NCI-H1694 (cell line): Measurements from ENCODE around the gene SCN2A.
"Not testable (repeated sequence)": the region's sequence is repeated elsewhere in the genome, so short reads cannot be mapped to it uniquely, and the experiment has no call there.

Source experiments
- DNase-seq: peaks from one replicate; lab custom pipeline; 2025; lab: John Stamatoyannopoulos, UW

The SCN2A gene

GRCh38 chr2:165328272-165328671, 89.1 kb downstream of the SCN2A start:
- no peak for DNase-seq

GRCh38 chr2:165344276-165344675, 105.1 kb downstream of the SCN2A start:
- DNase-seq: not testable (repeated sequence)

DNA sequence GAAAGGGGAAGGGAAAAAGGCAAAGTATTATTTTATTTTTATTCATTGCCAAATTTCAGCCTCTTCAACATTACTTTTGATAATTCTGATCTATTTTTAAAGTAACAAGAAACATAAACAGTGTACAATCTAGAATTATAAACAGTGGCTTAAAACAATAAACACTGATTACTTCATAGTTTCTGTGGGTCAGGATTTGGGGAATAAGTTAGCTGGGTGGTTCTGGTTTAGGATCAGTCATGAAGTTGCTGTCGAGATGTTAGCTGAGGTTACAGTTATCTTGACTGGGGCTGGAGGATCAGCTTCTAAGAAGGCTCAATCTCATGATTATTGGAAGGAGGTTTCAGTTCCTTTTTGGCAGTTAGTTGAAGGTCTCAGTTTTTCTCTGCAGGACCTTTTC, 109.2 kb downstream of the SCN2A start:
- DNase-seq: no peak

DNA sequence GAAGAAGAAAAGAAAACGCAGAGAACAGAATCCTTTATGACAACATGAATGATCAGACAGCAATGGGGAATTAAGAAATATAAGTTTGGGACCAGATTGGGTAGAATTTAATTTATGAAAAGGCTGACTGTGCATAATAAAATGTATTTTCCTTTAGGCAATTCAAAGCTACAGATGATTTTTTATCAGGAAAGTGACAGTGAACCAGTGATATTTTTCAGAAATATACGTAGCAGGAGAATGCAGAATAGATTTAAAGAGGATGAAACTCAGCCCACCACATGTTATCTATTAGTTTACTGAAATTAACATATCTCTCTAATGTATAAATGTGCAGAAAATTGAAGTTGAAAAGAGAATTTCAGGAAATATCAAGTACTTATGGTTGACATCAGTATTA, 110.0 kb downstream of the SCN2A start:
- DNase-seq: no peak

- DNase-seq: no peak
Observed at GRCh38 chr2:165357758-165358157, 118.5 kb downstream of the SCN2A start.

GRCh38 chr2:165361514-165361913, 122.3 kb downstream of the SCN2A start:
- no peak for DNase-seq

DNA sequence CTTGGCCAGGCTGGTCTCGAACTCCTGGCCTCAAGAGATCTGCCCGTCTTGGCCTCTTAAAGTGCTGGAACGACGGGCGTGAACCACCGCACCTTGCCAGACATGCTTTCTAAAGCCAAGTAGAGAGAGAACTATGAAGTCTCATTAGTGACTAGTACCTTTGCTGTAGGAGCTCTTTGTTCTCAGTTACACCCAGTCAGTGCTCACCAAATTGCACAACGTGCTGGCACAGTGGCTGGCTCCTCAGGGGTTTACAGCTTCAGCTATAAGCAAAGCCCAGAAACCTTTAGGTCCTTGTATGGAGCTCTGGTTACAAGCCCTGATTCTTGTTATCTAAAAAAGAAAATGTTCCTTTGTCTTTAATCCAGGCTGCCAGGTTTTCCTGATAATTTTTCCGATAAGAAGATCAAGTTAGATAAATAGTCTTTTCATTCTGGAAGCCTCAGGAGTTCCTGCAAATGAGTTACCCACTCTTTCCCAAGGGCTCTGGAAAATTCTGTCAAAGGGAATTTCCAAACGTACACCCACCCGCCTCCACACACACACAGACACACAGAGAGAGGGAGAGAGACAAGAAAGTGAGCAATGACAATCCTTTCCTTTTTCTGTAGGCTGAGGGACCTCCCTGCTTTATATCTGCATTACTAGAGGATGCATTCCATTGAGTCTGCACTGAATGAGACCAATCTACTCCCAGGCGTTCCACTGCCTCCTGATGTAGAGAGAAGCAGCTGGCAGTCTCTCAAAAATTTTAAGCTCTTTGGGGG, 130.1 kb downstream of the SCN2A start:
- DNase-seq: no peak

GRCh38 chr2:165369898-165370296, 130.7 kb downstream of the SCN2A start:
- no peak for DNase-seq

- DNase-seq: no peak
Observed at GRCh38 chr2:165371356-165371755, 132.1 kb downstream of the SCN2A start.

GRCh38 chr2:165373278-165374010, 134.2 kb downstream of the SCN2A start:
- DNase-seq: no peak

DNA sequence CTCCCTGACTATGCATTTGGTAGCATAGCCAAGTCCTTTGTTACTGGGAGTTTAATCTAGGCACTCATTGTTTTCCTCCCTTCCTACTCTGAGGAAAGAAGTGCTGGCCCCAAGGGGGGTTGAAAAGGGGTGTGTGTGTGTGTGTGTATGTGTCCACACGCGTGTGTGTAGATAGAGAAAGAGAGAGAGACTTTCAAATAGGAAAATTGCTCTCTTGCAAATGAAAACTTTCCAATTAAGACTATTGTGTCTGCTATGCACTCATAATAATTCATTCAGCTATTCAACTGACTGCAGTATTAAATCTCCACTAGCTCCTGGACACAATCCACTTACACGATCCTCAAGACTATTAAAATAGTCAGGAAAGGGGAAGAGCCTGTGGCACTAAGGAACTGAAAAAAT, 137.4 kb downstream of the SCN2A start:
- DNase-seq: no peak

DNA sequence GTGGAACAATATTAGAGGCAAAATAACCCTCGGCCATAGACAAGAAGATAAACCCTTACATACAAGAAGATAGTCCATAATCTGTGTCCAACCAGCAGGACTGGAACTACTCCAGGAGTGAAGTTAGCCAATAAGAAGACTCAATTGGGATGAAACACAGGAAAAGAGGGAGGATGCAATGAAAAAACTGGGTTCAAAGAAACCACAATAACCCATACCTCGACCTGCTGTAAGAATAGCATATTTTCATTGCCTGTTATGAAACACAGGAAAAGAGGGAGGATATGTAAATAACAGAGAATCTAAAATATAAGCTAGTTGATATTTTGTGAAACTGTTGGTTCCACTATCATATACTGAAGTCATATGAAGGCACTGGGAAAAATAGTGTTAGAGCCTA, 143.1 kb downstream of the SCN2A start:
- no peak for DNase-seq

DNA sequence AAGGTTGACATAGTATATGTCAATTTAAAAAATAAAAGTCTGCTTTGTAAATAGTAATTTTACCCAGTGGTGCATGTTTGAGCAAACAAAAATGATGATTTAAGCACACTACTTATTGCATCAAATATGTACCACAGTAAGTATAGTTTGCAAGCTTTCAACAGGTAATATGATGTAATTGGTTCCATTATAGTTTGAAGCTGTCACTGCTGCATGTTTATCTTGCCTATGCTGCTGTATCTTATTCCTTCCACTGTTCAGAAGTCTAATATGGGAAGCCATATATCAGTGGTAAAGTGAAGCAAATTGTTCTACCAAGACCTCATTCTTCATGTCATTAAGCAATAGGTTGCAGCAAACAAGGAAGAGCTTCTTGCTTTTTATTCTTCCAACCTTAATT, 151.7 kb downstream of the SCN2A start:
- no peak for DNase-seq

DNA sequence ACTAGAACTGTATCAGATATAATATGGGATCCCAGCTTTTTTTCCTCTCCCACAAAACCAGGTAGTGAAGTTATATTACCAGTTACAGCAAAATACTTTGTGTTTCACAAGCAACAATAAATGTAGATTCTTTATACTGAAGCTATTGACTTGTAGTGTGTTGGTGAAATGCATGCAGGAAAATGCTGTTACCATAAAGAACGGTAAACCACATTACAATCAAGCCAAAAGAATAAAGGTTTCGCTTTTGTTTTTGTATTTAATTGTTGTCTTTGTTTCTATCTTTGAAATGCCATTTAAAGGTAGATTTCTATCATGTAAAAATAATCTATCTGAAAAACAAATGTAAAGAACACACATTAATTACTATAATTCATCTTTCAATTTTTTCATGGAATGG, 152.6 kb downstream of the SCN2A start:
- no peak for DNase-seq

GRCh38 chr2:165398603-165399002, 159.4 kb downstream of the SCN2A start:
- DNase-seq: not testable (repeated sequence)

- DNase-seq: peak; percentile 85
Observed at GRCh38 chr2:165401285-165401852, 162.2 kb downstream of the SCN2A start.

DNA sequence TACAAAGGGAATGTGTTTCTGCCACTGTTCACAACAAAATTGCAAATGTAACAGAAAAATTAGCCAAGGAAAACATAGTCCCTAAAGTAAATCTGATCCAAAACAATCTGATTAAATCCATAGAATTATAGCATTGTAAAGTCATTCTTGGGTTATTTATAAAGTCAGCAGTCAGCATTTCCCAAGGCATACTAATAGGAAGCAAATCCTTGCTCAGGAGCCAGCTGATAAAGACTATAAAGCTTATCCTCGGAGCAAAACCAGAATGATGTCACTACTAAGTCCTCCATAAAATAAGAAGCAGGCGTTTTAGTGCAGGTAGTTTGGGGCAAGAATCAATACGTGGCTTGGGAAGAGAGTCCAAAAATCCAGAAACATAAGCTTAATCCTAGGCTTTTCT, 162.9 kb downstream of the SCN2A start:
- no peak for DNase-seq

GRCh38 chr2:165406173-165406572, 167.0 kb downstream of the SCN2A start:
- peak; percentile 34 for DNase-seq

GRCh38 chr2:165407466-165407865, 168.3 kb downstream of the SCN2A start:
- DNase-seq: no peak

- DNase-seq: no peak
Observed at GRCh38 chr2:165408186-165408585, 169.0 kb downstream of the SCN2A start.

DNA sequence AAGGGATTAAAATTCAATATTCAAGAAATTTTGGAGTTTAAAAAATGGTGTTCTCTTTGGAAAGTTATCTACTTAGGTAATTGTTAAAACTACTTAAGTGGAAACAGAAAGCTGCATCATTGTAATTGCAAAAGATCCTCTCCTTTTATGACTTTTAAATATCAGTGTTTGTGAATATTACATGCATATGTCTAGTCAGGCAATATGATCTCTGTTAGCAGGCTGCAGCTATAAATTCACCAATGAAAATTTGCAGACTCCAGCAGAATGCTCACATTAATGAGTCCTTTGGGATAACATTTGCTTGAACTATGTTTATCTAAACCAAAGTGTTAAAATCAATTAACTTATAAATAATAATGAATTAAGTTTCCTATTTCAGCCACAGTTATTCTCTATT, 171.1 kb downstream of the SCN2A start:
- peak; percentile 10 for DNase-seq

DNA sequence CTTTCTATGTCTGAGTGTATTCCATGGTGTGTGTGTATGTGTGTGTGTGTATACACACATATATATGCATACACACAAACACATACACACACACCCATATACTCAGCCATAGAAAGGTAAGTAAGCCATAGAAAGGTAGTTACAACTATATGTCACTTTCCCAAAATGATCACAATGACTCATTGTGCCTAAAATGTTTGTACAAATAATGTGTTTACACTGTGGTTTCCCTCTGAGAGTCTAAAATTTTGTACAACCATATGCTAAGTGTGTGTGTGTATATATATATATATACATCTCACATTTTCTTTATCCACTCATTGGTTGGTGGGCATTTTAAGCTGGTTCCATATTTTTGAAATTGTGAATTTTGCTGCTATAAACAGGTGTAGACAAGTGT, 175.0 kb downstream of the SCN2A start:
- DNase-seq: no peak

DNA sequence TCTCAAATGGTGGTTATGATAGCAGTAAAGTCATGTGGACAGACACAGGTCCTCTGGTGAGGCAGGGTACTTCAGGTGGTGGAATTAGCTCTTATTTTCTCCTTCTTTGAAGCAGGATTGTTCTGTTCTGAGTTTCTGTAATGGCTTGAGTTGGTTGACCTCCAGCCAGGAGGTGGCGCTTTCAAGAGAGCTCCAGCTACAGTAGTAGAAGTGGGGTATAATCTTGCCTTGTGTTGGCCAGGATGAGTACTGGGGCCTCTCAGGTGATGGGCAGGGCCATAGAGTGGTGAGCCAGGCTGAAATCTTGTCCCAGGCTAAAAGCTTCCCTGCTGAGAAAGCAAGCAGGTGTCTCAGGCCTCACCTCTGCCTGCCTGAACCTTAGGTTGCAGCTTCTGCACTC, 177.8 kb downstream of the SCN2A start:
- DNase-seq: no peak
